ENCODE data around the gene CLTC.
A peak's percentile ranks its signal among the peaks of the same experiment; 100 is the strongest.

Gene CLTC

DNA sequence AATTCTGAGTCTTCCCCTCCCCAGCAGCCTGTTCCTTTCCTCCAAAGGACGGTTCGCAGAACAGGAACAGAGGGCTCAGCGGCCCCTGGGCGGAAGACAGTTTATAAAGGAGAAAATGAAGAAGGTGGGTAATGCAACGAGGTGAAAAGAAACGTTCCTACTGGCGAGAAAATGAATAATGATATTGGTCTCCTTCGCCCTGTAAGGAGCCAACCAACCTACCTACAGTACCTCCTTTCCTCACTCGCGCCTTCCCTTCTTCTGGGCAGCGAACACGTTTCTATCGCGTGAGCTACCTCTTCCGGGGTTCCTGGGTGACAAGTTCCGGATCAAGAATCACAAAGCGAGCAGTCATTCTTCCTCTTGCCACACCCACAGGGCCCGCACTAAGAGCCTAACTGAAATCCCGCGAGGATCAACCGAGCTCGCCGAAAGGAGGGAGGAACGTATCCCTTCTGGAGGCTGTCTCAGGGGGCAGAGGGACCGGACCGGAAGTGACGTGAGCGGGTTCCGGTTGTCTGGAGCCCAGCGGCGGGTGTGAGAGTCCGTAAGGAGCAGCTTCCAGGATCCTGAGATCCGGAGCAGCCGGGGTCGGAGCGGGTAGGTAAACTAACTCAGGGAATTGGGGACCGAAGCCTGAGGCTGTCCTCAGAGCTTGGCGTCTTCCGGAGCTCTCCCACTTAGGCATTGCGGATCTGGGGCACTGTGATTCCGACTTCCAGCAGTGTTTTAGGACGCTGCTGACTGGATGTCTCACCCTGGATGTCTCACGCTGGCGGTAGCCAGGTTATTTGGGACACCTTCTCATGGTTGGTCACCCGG is 87.7 kb downstream of the CLTC start, which contains the start of the genes PTRH2 and VMP1:
TSS of gene PTRH2 (minus strand) at position 282 of the 822 bp plus-strand sequence. CDS start 9,452 bp downstream, outside the sequence.
TSS of gene VMP1 (plus strand) at position 506 of the 822 bp plus-strand sequence. CDS start 23,793 bp downstream, outside the sequence.
- peak; percentile 99 for DNase-seq
- TF ChIP-seq POLR2A (IDR thresholded peaks at IDR 0.05; ENCODE audit: low read length) = peak; percentile 98
- no peak for TF ChIP-seq GATA1 (IDR thresholded peaks at IDR 0.05; ENCODE audit: low read depth, low read length)

DNA sequence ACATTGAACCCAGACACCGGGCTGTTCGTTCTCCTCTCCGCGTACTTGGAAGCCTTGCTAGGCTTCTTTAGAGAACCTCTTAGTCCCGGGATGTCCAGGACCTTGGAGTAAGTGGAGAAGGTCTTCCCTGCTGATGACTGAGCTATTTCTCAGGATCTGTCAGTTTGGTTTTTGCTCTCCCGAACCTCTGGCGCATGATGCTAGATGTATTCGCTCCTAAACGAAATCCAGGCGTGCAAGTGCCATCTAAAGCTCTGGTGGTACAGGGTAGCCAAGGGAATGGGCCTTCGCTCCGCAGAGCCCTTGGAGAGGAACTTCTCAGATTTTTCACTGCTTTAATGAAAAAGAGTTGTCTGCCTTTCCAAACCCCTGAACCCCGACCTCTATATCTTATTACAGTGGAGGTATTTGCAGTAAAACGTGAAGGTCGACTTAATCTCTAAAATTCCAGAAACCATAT is 88.3 kb downstream of the CLTC start:
- DNase-seq = no peak
- no peak for TF ChIP-seq POLR2A (IDR thresholded peaks at IDR 0.05; ENCODE audit: low read length)
- no peak for TF ChIP-seq GATA1 (IDR thresholded peaks at IDR 0.05; ENCODE audit: low read depth, low read length)

DNA sequence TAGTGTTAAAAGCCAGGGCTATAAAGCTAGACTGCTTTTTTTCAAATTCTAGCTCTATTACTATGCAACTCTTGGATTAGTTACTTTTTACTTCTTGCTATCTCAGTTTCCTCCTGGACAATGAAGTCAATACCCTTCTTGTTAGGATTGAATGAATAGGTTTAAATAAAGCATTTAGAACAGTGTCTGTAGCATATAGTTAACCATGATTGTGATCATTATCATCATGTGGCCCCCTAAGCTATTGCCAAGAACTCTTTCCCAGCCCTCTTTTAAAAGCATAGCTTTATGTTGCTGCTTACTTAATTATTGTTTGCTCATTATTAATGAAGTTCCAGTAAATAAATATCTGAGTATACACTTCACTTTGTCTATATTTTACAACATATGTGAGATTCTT is 92.2 kb downstream of the CLTC start:
- peak in 1 of 2 experiments; percentile 45 for DNase-seq

DNA sequence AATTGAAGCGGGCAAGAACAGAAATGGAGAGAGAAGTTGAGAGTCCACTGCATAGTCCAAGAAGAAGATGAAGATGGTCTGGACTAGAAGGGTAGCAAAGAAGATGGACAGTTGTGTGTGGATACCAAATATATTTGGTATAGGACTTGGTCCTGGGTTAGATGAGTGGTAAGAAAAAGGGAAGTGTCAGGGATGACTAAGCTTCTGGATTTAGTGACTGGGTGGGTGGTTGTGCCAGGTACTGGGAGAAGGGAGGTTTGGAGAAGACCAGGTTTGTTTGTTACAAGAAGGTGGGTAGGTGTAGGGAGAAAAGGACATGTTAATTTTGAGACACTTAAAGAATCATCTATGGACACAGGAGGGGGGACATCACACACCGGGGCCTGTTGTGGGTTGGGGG is 93.2 kb downstream of the CLTC start:
- DNase-seq = no peak
- TF ChIP-seq GATA1 (IDR thresholded peaks at IDR 0.05; ENCODE audit: low read depth, low read length) (no peak), POLR2A (IDR thresholded peaks at IDR 0.05; ENCODE audit: low read length) (no peak)

More for the DNA sequence above, 92.2 kb downstream of the CLTC start:
- TF ChIP-seq GATA1 (IDR thresholded peaks at IDR 0.05; ENCODE audit: low read depth, low read length) (no peak), POLR2A (IDR thresholded peaks at IDR 0.05; ENCODE audit: low read length) (no peak)

- TF ChIP-seq GATA1 (IDR thresholded peaks at IDR 0.05; ENCODE audit: low read depth, low read length) (no peak), POLR2A (IDR thresholded peaks at IDR 0.05; ENCODE audit: low read length) (no peak)
- no peak for DNase-seq
These were observed 94.6 kb downstream of the CLTC start for GRCh38 chr17:59714255-59714654.

- no peak for TF ChIP-seq POLR2A (IDR thresholded peaks at IDR 0.05; ENCODE audit: low read length)
- TF ChIP-seq GATA1 (IDR thresholded peaks at IDR 0.05; ENCODE audit: low read depth, low read length) = no peak
- DNase-seq = no peak
These were observed 96.7 kb downstream of the CLTC start for GRCh38 chr17:59716427-59716826.

GRCh38 chr17:59719526-59719925 is 99.8 kb downstream of the CLTC start:
- TF ChIP-seq POLR2A (IDR thresholded peaks at IDR 0.05; ENCODE audit: low read length) = no peak
- TF ChIP-seq GATA1 (IDR thresholded peaks at IDR 0.05; ENCODE audit: low read depth, low read length) = no peak
- DNase-seq = no peak

DNA sequence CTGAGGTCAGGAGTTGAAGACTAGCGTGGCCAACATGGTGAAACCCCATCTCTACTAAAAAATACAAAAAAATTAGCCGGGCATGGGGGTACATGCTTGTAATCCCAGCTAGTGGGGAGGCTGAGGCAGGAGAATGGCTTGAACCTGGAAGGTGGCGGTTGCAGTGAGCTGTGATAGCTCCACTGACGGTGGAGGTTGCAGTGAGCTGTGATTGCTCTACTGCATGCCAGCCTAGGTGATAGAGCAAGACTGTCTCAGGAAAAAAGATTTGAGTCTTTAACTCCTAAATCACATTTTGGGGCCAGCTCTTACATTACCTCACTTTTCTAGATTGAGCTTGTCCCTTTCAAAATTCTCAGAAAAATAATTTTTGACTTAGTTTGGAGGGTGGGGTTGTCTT is 102.9 kb downstream of the CLTC start:
- no peak for DNase-seq
- no peak for TF ChIP-seq POLR2A (IDR thresholded peaks at IDR 0.05; ENCODE audit: low read length)
- TF ChIP-seq GATA1 (IDR thresholded peaks at IDR 0.05; ENCODE audit: low read depth, low read length) = no peak

DNA sequence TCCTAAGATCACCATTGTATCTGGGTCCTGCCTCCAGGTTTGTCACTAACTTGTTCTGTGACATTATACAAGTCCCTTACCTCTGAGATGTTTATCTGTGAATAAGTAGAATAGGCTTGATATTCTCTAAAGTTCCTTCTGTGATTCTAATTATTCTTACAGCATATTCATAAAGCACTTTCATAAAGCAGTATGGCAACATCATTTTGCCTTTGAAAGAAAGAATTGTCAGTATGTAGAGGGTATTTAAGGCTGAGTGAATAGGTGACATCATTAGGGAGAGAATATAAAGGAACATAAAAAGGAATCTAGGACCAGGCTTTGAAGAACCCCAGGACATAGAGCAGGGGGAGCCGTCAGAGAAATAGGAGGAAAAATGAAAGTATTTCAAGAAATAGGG is 103.3 kb downstream of the CLTC start:
- TF ChIP-seq GATA1 (IDR thresholded peaks at IDR 0.05; ENCODE audit: low read depth, low read length) = no peak
- TF ChIP-seq POLR2A (IDR thresholded peaks at IDR 0.05; ENCODE audit: low read length) = no peak
- no peak for DNase-seq

GRCh38 chr17:59723607-59724006 is 103.9 kb downstream of the CLTC start:
- no peak for TF ChIP-seq POLR2A (IDR thresholded peaks at IDR 0.05; ENCODE audit: low read length)
- no peak for TF ChIP-seq GATA1 (IDR thresholded peaks at IDR 0.05; ENCODE audit: low read depth, low read length)
- no peak for DNase-seq

- DNase-seq = no peak
- TF ChIP-seq POLR2A (IDR thresholded peaks at IDR 0.05; ENCODE audit: low read length) (no peak), GATA1 (IDR thresholded peaks at IDR 0.05; ENCODE audit: low read depth, low read length) (no peak)
These were observed 106.0 kb downstream of the CLTC start for GRCh38 chr17:59725691-59726090.

DNA sequence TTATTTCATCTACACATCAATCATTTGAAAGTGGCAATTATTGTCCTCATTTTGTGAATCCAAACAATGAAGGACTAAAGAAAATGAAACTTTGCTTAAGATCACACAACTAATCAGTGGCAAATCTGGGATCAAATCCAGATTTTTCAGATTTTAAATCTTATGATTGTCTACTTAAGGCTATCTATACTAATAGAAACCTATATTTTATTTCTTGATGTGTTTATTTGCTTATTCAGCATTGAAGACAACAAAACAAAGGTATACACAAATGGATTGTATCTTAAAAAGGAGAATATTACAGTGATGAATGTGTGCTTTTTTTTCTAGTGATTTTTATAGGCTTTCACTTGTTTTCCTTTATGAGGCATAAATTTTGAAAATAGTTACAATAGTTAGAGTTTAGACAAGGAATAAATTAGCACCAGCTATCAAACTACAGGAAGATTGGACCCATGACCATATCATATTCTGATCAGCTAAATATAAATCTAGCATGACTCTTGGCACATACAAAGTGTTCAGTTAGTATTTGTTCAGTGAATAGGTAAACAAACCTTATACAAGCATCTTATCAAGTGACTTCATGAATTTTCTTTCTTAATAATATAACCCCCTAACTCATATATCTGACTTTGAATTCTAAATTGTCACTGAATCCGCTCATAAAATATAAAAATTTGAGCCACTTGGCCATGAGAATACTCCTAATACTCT is 108.3 kb downstream of the CLTC start:
- no peak for DNase-seq

GRCh38 chr17:59730268-59730834 is 110.7 kb downstream of the CLTC start:
- TF ChIP-seq GATA1 (IDR thresholded peaks at IDR 0.05; ENCODE audit: low read depth, low read length) (no peak), POLR2A (IDR thresholded peaks at IDR 0.05; ENCODE audit: low read length) (no peak)

More for the DNA sequence above, 108.3 kb downstream of the CLTC start:
- TF ChIP-seq GATA1 (IDR thresholded peaks at IDR 0.05; ENCODE audit: low read depth, low read length) (no peak), POLR2A (IDR thresholded peaks at IDR 0.05; ENCODE audit: low read length) (no peak)

DNA sequence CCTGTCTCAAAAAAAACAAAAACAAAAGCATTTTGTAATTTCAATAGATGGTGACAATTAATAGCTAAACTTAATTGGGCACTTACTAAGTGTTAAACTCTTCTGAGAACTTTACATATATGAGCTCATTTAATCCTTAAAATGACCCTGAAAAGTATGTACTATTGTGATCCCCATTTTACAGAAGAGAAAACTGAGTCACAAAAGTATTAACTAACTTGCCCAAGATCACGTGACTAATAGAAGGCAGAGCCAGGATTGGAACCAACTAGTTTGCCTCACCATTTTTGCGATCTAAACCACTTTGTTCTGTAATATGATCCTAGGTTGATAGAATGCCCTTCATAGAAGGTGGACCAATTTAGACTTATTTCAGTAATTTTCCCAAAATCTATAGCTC is 114.0 kb downstream of the CLTC start:
- DNase-seq = no peak
- no peak for TF ChIP-seq GATA1 (IDR thresholded peaks at IDR 0.05; ENCODE audit: low read depth, low read length)
- TF ChIP-seq POLR2A (IDR thresholded peaks at IDR 0.05; ENCODE audit: low read length) = no peak

More at GRCh38 chr17:59730268-59730834, 110.7 kb downstream of the CLTC start:
- DNase-seq = no peak
